ENCODE measurements around the gene EEF1A2.

EEF1A2 gene

DNA sequence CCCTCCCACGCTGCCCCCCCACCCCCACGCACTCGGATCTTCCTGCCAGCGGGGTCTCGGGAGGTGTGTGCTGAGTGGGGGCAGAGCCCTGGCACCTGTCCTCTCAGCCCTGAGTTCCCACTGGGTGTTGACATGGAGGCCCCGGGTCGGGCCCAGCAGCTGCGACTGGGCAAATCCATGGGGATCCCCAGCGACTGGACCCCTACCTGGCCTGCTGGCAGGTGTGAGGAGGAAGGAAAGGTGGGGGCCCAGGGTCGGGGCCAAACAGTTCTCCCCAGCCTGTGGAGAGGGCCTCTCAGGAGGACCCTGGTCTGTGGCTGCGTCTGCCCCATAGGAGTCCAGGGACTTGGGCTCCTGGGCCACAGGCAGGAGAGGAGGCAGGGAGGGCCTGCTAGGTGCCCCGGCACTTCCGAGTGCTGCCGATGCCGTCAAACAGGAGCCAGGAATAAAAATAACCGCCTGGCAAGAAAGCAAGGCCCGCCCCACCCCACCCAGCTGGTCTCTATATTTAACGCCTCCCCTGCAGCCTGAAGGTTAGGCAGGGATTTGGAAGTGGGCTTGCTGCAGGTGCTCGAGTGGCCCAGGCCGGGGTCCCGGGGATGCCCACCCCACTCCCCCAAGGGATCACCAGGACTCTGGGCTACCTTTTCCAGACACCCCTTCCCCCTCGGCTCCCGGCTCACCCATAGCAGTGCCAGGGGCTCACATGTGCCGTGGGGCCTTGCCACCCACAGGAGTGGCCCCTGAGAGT is 1.4 kb upstream of the EEF1A2 start:
- no peak for DNase-seq (ENCODE audit: low read depth in 3 of 3)

DNA sequence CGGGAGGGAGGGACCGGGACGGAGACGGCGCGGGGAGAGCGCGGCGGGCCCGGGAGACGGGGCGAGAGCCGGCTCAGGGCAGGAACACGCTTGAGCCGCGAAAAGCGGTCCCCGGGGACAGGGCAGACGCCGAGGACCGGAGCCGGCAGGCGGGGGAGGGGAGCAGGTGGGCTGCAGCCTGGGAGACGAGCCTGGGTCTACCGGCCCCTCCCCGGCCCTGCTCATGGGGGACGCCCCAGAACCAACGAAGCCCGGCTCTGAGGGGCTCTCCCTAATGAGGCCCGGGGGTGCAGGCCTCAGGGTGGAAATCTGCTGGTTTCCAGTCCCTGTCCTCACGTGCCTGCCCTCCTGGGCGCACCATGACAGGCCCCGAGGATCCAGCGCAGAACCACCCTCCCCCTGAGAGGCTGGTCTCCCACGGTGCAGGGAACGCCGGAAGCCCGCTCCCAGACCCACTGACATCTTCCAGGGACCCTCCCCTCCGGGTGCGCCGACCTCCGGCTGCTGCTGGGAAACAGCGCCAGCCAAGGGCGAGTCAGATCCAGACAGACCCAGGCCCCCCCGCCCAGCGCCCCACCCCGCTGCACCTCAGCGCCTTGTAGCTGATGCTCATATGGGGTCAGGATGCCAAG is 571 bp upstream of the EEF1A2 start:
- no peak for DNase-seq (ENCODE audit: low read depth in 3 of 3)

DNA sequence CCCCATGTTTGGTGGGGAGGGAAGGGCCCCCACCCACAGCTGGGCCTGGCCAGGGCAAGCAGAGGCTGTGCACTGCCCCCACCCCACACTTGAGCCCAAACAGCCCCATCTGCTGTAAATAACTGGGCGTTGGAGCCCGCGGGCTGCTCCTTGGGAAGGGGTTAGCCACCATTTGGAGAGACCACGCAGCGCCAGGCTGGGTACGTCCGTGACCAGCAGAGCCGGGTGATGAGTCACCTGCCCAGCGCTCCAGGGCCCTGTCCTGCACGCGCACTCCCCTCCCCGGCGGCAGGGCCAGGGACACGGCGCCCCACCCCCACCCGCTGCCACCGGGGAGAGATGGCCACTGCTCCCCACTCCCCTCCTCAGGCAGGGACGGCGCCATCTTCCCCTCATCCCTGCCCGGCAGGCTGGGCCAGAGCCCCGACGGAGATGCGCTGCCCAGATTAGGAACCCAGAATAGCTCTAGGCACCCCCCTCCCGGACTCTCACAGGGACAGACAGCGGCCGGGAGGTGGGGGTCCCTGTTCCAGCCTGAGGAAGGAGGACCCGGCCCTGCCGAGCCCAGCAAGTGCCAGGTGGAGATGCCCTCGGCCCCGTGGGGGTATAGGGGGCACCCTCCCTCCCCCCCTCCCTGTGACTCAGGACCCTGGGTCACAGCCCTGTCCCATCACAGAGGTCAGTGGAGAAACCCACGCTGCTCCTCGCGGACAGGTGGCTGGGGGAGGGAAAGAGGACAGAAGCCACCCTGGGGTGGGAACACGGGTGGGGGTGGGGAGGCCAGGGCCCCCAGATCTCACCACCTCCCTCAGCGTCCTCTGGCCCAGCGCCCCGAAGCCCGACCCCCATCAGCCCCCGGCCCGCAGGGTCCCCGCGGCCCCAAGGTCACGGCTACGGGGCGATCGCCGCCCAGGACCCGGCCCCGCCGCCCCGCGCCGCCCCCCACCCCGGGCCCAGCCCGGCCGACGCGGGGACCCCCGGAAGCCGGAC is 642 bp downstream of the EEF1A2 start:
- DNase-seq (ENCODE audit: low read depth in 3 of 3), result no peak

DNA sequence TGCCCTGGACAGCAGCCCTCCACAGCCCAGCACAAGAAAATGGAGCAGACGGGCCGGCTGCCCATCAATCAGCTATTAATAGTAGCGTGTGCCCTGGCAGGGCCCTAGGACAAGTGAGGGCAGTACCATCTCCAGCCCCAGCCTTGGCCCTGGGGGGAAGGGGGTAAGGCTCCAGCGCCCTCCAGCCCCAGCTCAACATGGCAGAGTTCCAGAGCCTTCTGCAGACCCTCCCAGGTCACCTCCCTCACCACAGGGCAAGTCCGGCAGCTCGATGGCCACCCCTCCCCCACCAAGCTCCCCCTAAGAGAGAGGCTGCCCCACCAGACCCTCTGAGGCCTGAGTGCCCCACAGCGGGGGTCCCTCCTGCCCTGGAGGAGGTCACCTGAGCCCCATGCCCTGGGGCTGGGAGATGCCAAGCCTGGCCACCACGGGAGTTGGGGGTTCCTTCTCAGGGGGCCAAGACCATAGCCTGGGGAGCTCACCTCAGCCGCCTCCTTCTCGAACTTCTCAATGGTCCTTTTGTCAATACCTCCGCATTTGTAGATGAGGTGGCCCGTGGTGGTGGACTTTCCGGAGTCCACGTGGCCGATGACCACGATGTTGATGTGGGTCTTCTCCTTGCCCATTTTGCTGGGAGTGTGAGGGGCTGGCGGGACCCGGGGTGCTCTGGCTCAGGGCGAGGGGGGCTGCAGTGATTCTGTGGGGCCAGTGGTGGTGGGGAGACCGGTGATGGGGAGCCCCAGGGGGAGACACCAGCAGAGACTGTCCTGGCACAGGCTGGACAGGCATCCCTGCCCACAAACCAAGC is 1.5 kb downstream of the EEF1A2 start:
- DNase-seq (ENCODE audit: low read depth in 3 of 3), result no peak

DNA sequence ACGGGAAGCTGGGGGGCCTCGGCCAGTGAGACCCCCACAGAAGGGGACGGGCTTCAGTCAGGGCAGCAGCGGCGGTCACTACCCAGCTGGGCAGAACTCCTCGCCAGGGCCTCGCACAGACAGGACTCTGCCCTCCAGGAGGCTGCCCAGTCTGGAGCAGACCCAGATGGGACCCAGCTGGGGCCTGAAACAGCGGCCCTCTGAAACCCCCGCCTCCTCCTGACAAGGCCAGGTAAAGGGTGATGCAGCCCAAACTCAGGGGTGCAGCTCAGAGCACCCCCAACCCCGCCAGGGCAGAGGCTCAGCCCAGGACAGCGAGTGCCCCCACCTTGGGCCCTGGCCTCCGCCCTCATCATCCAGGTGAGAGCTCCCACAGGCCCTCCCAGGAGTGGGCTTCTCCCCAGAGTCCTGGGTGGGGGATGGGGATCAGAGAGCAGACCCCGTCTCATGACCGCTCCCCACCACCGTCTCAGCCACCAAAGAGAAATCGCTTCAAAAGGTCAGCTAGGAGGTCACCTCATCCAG is 2.2 kb downstream of the EEF1A2 start:
- no peak for DNase-seq (ENCODE audit: low read depth in 3 of 3)

DNA sequence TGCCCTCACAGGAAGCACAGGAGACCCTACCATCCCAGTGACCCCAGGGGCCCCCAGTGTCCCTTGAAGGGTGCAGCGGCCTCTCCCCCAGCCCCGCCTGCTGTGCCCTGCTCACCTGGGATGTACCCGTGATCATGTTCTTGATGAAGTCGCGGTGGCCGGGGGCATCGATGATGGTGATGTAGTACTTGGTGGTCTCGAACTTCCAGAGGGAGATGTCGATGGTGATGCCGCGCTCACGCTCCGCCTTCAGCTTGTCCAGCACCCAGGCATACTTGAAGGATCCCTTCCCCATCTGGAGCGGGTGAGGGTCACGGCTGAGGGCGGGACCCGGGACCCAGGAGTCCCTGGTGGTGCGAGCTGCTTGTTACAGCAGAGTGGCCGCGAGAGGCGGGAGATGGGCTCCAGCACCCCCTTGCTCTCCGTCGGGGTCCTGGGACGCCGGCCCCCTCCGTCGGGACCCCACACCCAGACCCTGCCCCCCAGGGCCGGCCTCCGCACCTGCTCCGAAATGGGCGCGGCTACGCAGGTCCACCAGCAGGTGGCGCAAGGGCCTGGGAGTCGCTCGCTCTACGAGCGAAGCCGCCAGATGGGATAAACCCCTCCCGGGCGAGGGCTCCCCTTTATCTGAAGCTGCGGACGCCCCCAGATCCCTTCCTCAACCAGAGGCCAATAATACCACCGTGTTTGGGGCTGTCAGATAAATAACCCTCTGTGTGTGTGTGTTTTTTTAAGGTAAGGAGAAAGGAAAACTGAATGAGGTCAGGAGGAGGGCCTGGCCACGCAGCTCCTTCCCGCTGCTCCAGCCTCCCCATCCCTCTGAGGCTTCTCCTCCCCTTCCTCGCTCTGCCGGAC is 2.9 kb downstream of the EEF1A2 start:
- DNase-seq (ENCODE audit: low read depth in 3 of 3), result peak; percentile 50 to 62 (median 60)

DNA sequence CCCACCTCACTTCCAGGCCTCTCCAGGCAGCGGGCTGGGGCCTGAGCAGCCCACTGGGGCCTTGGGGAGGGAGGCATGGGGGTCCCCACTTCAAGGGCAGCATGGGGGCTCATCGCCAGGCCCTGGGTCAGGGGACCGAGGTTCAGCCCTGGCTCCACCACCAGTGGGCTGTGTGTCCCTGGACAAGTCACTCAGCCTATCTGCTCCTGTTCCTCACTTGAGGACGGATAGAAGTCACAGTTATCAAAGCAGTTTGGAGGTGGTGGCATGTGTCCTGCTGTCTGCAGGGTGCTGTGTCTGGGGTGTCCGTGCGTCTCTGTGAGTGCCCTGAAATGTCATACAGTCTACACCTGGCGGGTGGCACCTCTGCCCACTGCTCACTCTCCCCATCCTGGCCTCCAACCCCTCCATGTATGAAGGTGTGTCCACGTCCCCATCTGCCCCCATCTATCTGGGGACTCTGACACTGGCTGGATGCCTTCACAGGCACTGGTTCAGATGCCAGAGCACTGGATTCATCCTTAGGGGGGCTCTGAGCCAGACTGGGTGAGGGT is 3.6 kb downstream of the EEF1A2 start:
- DNase-seq (ENCODE audit: low read depth in 3 of 3), result no peak

DNA sequence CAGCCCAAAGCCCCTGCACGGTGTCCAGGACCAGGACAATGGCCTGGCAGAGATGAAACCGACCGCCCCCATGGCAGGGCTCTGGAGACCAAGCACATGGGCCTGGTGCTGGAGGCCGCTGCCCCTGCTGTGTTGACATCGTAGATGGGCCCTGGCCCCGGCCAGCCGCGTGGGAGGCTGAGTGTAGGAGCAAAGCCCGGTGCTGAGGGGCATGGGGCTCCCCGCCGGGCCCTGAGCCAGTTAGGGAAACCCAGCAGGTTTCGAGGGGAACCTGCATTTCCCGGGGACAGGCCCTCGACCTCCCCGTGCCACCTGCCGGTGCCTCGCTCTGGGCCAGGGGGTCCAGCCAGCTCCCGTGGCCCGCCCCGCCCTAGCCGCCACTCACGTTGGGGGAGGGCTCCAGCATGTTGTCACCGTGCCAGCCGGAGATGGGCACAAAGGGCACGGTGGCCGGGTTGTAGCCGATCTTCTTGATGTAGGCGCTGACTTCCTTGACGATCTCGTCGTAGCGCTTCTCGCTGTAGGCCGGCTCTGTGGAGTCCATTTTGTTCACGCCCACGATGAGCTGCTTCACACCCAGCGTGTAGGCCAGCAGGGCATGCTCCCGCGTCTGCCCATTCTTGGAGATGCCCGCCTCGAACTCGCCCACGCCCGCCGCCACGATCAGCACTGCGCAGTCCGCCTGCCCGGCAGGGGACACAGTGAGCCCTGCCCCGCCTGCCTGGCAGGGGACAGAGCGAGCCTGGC is 4.3 kb downstream of the EEF1A2 start:
- DNase-seq (ENCODE audit: low read depth in 3 of 3), result no peak

DNA sequence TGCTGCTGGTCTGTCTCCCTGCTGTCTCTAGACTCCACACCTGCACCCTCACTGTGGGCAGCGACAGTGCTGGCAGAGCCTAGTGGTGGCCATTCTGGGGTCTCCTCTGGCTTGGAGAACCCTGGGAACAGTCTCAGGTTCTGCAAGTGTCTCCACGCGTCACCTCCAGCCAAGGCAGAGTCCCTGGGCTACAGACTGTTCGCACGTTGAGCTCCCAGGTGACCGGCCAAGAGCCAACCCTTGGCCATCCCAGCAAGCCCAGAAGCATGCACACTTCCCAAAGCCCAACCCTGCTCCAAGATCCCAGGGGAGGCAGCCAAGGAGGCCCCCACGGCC is 4.8 kb downstream of the EEF1A2 start:
- DNase-seq (ENCODE audit: low read depth in 3 of 3), result no peak

DNA sequence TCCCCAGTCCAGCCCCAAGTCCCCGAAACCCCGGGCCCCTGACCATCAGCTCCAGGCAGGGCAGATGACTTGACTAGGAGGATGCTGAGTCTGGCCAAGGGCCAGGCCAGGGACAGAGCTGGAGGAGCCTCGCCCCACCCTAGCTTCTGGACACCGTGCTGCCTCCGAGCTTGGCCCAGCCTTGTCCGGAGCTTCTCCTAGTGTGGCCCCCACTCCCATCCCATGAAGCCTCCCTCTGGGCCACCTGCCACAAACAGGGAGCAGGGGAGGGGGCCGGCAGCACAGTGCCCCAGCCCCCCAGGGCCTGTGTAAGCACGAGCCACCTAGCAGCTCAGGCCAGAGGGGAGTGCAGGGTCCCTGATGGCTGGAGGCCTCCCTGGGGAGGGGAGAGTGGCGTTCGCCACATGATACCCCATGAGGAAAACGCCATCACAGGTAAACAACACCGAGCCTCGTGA is 5.3 kb downstream of the EEF1A2 start:
- DNase-seq (ENCODE audit: low read depth in 3 of 3), result no peak

DNA sequence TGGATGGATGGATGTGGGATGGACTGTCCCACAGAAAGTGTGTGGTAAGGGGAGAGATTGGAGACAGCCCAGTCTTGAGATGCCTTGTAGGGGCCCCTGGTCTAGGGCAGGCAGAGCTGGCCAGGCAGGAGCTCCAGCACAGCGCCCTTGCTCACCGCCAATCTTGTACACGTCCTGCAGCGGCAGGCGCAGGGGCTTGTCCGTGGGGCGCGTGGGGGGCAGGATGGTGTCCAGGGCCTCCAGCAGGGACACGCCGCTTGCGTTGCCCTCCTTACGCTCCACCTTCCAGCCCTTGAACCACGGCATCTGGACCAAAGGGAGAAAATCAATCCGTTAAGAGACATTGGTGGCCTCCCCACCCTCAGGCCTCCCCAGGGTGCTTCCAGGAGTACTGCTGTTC is 5.9 kb downstream of the EEF1A2 start:
- DNase-seq (ENCODE audit: low read depth in 3 of 3), result no peak

DNA sequence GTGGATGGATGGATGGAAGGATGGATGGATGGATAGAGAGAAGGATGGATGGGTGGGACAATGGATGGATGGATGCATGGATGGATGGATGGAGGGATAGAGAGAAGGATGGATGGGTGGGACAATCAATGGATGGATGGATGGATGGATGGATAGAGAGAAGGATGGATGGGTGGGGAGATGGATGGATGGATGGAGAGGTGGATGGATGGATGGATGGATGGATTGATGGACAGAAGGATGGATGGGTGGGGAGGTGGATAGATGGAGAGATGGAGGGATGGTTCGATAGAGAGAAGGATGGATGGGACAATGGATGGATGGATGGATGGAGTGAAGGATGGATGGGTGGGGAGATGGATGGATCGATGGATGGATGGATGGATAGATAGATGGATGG is 6.4 kb downstream of the EEF1A2 start:
- DNase-seq (ENCODE audit: low read depth in 3 of 3), result no peak

DNA sequence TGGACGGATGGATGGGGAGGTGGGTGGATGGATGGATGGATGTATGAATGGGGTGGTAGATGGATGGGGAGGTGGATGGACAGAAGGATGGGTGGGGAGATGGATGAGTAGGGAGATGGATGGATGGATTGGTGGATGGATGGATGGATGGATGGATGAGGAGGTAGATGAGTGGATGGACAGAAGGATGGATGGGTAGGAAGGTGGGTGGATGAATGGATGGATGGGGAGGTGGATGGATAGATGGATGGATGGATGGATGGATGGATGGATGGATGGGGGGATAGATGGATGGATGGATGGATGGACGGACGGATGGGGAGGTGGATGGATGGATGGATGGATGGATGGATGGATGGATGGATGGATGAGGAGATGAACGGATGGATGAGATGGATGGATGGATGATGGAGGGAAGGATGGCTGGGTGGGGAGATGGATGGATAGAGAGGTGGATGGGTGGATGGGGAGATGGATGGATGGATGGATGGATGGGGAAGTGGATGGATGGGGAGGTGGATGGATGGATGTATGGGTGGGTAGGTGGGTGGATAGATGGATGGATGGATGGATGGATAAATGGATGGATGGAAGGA is 7.2 kb downstream of the EEF1A2 start:
- DNase-seq (ENCODE audit: low read depth in 3 of 3), result no peak

DNA sequence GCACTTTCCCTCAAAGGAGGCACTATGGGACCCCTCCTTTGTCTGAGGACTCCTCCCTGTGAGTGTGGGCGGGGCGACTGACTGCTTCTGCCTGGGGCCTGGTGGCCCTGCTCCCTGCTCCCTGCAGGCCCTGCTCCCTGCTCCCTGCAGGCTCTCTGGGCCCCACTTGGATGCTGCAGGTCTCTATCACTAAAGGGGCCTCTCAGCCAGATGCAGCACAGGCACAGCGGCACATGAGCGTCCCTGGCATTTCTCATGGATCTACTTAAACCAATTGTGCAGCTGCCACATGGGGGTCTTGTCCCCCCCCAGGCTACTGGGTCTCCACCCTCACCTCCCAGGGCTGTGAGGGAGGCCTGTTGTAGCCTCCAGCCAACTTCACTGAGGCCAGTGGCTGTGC is 7.8 kb downstream of the EEF1A2 start:
- no peak for DNase-seq (ENCODE audit: low read depth in 3 of 3)

DNA sequence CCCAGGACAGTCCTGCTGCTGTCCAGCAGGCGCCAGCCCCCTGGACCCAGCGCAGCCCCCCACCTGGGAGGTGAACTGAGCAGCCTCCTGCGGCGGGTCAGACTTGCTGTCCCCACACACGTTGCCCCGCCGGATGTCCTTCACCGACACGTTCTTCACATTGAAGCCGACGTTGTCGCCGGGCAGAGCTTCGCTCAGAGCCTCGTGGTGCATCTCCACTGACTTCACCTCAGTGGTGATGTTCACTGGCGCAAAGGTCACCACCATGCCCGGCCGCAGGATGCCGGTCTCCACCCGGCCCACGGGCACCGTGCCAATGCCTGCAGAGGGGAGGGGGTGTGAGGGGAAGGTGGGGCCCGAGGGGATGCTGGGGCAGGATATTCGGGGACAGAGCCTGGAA is 8.5 kb downstream of the EEF1A2 start:
- no peak for DNase-seq (ENCODE audit: low read depth in 3 of 3)

DNA sequence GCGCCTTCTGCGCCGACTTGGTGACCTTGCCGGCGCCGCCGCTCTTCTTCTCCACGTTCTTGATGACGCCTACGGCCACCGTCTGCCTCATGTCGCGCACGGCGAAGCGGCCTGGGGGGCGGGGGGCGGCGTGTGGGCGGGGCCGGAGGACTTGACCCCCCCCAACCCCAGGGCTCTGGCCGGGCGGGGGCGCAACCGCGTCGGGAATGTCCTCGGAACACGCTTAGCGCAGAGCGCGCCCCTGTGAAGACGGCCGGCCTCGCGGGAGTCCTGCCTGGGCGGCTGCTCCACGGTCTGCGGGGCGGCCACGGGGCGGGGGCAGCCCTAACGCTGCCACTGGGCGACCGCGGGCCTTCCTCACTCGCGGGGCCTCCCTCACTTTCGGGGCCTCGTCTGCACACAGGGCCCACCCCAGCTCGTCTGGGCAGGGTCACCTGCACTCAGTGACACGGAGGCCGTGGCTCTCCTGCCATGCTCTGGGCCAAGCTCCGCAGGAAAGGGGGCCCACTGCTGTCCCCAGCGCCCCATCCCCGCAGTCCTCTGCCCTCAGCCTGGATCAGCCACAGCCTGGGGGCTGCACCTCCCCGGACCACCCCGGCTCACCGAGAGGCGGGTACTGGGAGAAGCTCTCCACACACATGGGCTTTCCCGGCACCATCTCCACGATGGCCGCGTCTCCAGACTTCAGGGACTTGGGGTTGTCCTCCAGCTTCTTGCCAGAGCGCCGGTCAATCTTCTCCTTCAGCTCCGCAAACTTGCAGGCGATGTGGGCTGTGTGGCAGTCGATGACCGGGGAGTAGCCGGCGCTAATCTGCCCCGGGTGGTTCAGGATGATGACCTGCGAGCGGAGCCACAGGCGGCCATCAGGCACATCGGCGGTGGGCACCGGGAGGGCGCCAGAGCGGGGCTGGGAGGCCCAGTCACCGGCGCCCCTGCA is 10.3 kb downstream of the EEF1A2 start:
- DNase-seq (ENCODE audit: low read depth in 3 of 3), result no peak

DNA sequence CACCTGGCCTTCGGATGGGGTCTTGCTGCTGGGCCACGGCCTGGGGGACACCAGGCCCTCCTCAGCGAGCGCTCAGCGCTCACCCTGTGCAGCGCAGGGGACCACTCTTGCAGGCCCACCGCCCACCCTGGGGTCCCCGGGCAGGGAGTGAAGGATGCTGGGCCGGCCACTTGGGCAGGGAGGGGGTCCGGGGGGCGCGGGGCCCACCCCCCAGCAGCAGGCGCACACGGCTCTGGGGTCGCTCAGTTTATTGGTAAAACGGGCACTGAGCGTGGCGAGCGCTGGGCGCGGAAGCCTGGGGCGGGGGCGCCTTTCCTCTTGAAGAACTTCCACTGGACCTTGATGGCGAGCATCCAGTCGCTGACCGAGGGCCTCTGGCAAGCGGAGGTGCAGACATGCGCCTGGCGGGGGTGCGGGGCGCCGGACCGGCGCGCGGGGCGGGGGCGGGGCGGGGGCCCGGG is 11.1 kb downstream of the EEF1A2 start:
- DNase-seq (ENCODE audit: low read depth in 3 of 3), result no peak
